HG02970 (cell line): ENCODE measurements around the gene PAX8.
"Not testable (repeated sequence)": the region's sequence is repeated elsewhere in the genome, so short reads cannot be mapped to it uniquely, and the experiment has no call there.

Experiments
- ATAC-seq: cut with Tn5 transposase; IDR thresholded peaks from one replicate; pipeline ENCODE4 v1.9.1; 2021; ENCODE audit warnings: mild to moderate bottlenecking, moderate library complexity, moderate number of reproducible peaks; ENCODE audit not compliant: unreplicated experiment, low FRiP score

PAX8 gene

GRCh38 chr2:113238871-113239839 lies 39.6 kb downstream of the PAX8 start:
- no peak for ATAC-seq

- no peak for ATAC-seq
Measured at GRCh38 chr2:113237604-113238160, 41.0 kb downstream of the PAX8 start.

GRCh38 chr2:113236367-113237159 lies 42.2 kb downstream of the PAX8 start:
- no peak for ATAC-seq

GRCh38 chr2:113235347-113236226 lies 43.1 kb downstream of the PAX8 start:
- not testable (repeated sequence) for ATAC-seq

GRCh38 chr2:113234721-113235346 lies 43.9 kb downstream of the PAX8 start:
- no peak for ATAC-seq

GRCh38 chr2:113233593-113234550 lies 44.8 kb downstream of the PAX8 start:
- no peak for ATAC-seq

- no peak for ATAC-seq
Measured at GRCh38 chr2:113232740-113233139, 46.0 kb downstream of the PAX8 start.

- ATAC-seq = no peak
Measured at GRCh38 chr2:113232123-113232522, 46.6 kb downstream of the PAX8 start.

GRCh38 chr2:113231064-113231463 lies 47.7 kb downstream of the PAX8 start:
- no peak for ATAC-seq

- no peak for ATAC-seq
Measured at GRCh38 chr2:113230531-113230930, 48.2 kb downstream of the PAX8 start.

GRCh38 chr2:113229795-113230194 lies 48.9 kb downstream of the PAX8 start:
- no peak for ATAC-seq

GRCh38 chr2:113228991-113229716 lies 49.6 kb downstream of the PAX8 start:
- ATAC-seq = no peak

GRCh38 chr2:113228351-113228750 lies 50.4 kb downstream of the PAX8 start:
- ATAC-seq = no peak

- no peak for ATAC-seq
Measured at GRCh38 chr2:113227698-113228097, 51.0 kb downstream of the PAX8 start.

- no peak for ATAC-seq
Measured at GRCh38 chr2:113227290-113227689, 51.4 kb downstream of the PAX8 start.

GRCh38 chr2:113226462-113226861 lies 52.3 kb downstream of the PAX8 start:
- no peak for ATAC-seq

- ATAC-seq = no peak
Measured at GRCh38 chr2:113225263-113226259, 53.2 kb downstream of the PAX8 start.
